ENCODE data around the gene DAGLA. TPM values are rescaled to one million over a fixed set of nuclear protein-coding genes. Genes with fewer than 3 reads are reported as not detected.

Gene DAGLA
- total and polyA plus RNA-seq, 2 of the 13 experiments (the other 11 are each of a cell fraction or from before 2014, with no cell fraction given): 2.6 to 3.9 TPM

- TF ChIP-seq DZIP1 (CRISPR knock-in tag; IDR thresholded peaks at IDR 0.05) (no peak), ZNF768 (CRISPR knock-in tag; IDR thresholded peaks at IDR 0.05) (peak; percentile 97), SYNCRIP (IDR thresholded peaks at IDR 0.05; ENCODE audit: insufficient read depth, low read depth, low read length) (no peak), MYC (CRISPR knock-in tag; IDR thresholded peaks at IDR 0.05; ENCODE audit: borderline replicate concordance) (no peak), ZNF557 (CRISPR knock-in tag; IDR thresholded peaks at IDR 0.05) (no peak), ZNF337 (CRISPR knock-in tag; IDR thresholded peaks at IDR 0.05; ENCODE audit: borderline replicate concordance, low read depth) (no peak), ZNF652 (CRISPR knock-in tag; IDR thresholded peaks at IDR 0.05; ENCODE audit: borderline replicate concordance, low read depth) (no peak), STAG1 (CRISPR knock-in tag; IDR thresholded peaks at IDR 0.05) (peak; percentile 78), ZNF567 (CRISPR knock-in tag; IDR thresholded peaks at IDR 0.05; ENCODE audit: borderline replicate concordance) (no peak), ZNF776 (CRISPR knock-in tag; IDR thresholded peaks at IDR 0.05) (no peak), GATA4 (IDR thresholded peaks at IDR 0.05; ENCODE audit: borderline replicate concordance, low read depth) (no peak), LRRFIP1 (CRISPR knock-in tag; conservative IDR thresholded peaks at IDR 0.05) (no peak), ZNF33A (CRISPR knock-in tag; IDR thresholded peaks at IDR 0.05; ENCODE audit: borderline replicate concordance) (no peak), CEBPG (CRISPR knock-in tag; IDR thresholded peaks at IDR 0.05) (peak; percentile 16; the same call in 1 of the 2 replicates), KDM3A (CRISPR knock-in tag; IDR thresholded peaks at IDR 0.05; ENCODE audit: low read depth) (no peak), ZNF660 (CRISPR knock-in tag; IDR thresholded peaks at IDR 0.05; ENCODE audit: borderline replicate concordance, low read depth) (no peak), RELA (CRISPR knock-in tag; IDR thresholded peaks at IDR 0.05) (no peak), MAZ (IDR thresholded peaks at IDR 0.05; ENCODE audit: borderline replicate concordance, low read depth, low read length) (no peak), MAZ (CRISPR knock-in tag; IDR thresholded peaks at IDR 0.05; ENCODE audit: low read depth) (peak; percentile 47; the same call in 1 of the 2 replicates), TP53 (CRISPR knock-in tag; conservative IDR thresholded peaks at IDR 0.05) (no peak), ZC3H13 (CRISPR knock-in tag; IDR thresholded peaks at IDR 0.05) (no peak)
- TF ChIP-seq, protein P1, sequence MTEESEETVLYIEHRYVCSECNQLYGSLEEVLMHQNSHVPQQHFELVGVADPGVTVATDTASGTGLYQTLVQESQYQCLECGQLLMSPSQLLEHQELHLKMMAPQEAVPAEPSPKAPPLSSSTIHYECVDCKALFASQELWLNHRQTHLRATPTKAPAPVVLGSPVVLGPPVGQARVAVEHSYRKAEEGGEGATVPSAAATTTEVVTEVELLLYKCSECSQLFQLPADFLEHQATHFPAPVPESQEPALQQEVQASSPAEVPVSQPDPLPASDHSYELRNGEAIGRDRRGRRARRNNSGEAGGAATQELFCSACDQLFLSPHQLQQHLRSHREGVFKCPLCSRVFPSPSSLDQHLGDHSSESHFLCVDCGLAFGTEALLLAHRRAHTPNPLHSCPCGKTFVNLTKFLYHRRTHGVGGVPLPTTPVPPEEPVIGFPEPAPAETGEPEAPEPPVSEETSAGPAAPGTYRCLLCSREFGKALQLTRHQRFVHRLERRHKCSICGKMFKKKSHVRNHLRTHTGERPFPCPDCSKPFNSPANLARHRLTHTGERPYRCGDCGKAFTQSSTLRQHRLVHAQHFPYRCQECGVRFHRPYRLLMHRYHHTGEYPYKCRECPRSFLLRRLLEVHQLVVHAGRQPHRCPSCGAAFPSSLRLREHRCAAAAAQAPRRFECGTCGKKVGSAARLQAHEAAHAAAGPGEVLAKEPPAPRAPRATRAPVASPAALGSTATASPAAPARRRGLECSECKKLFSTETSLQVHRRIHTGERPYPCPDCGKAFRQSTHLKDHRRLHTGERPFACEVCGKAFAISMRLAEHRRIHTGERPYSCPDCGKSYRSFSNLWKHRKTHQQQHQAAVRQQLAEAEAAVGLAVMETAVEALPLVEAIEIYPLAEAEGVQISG (CRISPR knock-in tag; IDR thresholded peaks at IDR 0.05): no peak
Measured at GRCh38 chr11:61776561-61777075, 96.4 kb downstream of the DAGLA start (continued).
